ENCODE data around the gene SRCIN1. TPM values are rescaled to one million over a fixed set of nuclear protein-coding genes. Genes with fewer than 3 reads are reported as not detected.

The SRCIN1 gene
- 0.84 to 4.3 TPM (median 2.4 TPM) in 5 replicates for total RNA-seq (2022; extraction: Qiagen RNA extraction; ENCODE audit: low read depth)

GRCh38 chr17:38605841-38606645, at the start of gene SRCIN1:
Gene SRCIN1, minus strand, starts transcription at chr17:38605952. Its CDS starts 247 bp downstream, at chr17:38605705.

Other genes with a start within 250 kb of the SRCIN1 start
- 42.1 to 70.8 TPM (median 62.8 TPM) in 5 replicates for gene ARHGAP23, start 177.5 kb downstream of the SRCIN1 start, total RNA-seq (2022; extraction: Qiagen RNA extraction; ENCODE audit: low read depth)
- gene EPOP, start 69.0 kb upstream of the SRCIN1 start, total RNA-seq (2022; extraction: Qiagen RNA extraction; ENCODE audit: low read depth): 10.9 to 15.5 TPM (median 13.1 TPM) in 5 replicates
- 18.0 to 37.0 TPM (median 33.1 TPM) in 5 replicates for gene MLLT6, start 99.3 kb upstream of the SRCIN1 start, total RNA-seq (2022; extraction: Qiagen RNA extraction; ENCODE audit: low read depth)
- 50.8 to 89.6 TPM (median 85.2 TPM) in 5 replicates for gene CISD3, start 124.4 kb upstream of the SRCIN1 start, total RNA-seq (2022; extraction: Qiagen RNA extraction; ENCODE audit: low read depth)
- gene PCGF2, start 142.4 kb upstream of the SRCIN1 start, total RNA-seq (2022; extraction: Qiagen RNA extraction; ENCODE audit: low read depth): 33.0 to 67.7 TPM (median 64.3 TPM) in 5 replicates
- 318 to 508 TPM (median 418 TPM) in 5 replicates for gene PSMB3, start 146.8 kb upstream of the SRCIN1 start, total RNA-seq (2022; extraction: Qiagen RNA extraction; ENCODE audit: low read depth)
- gene PIP4K2B, start 193.6 kb upstream of the SRCIN1 start, total RNA-seq (2022; extraction: Qiagen RNA extraction; ENCODE audit: low read depth): 33.4 to 50.7 TPM (median 44.7 TPM) in 5 replicates
- gene CWC25, start 219.4 kb upstream of the SRCIN1 start, total RNA-seq (2022; extraction: Qiagen RNA extraction; ENCODE audit: low read depth): 20.9 to 31.1 TPM (median 21.2 TPM) in 5 replicates
- gene RPL23, start 247.8 kb upstream of the SRCIN1 start, total RNA-seq (2022; extraction: Qiagen RNA extraction; ENCODE audit: low read depth): 2,424 to 2,901 TPM (median 2,516 TPM) in 5 replicates